HG03060 (cell line): ENCODE data around the gene ACE.

Source experiments
- ATAC-seq: cut with Tn5 transposase; IDR thresholded peaks from one replicate; pipeline ENCODE4 v1.9.1; 2021; ENCODE audit warnings: low read depth, moderate number of reproducible peaks; ENCODE audit not compliant: unreplicated experiment

The ACE gene

DNA sequence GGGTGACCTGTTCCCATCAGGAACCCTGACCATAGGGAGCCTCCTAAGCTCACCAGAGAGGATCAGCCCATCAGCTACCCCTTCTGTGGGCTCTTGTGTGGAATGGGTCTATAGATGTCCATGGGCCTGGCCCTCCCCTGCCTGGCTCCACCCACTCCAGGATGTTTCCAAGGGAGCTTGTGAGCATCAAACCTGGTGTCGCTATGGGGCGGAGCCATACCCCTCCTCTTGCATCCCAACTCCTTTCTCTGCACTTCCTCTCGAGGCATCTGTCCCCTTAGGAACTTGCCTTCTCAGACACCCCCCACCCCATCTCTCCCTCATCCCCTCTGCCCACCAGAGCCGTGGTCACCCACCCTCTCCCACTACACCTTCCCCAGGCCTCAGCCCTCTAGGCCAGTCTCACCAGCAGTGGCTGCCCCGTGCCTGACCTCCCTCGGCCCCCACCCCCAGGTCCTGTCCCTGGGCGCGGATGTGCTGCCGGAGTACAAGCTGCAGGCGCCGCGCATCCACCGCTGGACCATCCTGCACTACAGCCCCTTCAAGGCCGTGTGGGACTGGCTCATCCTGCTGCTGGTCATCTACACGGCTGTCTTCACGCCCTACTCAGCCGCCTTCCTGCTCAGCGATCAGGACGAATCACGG is 56.7 kb downstream of the ACE start:
- ATAC-seq = no peak

DNA sequence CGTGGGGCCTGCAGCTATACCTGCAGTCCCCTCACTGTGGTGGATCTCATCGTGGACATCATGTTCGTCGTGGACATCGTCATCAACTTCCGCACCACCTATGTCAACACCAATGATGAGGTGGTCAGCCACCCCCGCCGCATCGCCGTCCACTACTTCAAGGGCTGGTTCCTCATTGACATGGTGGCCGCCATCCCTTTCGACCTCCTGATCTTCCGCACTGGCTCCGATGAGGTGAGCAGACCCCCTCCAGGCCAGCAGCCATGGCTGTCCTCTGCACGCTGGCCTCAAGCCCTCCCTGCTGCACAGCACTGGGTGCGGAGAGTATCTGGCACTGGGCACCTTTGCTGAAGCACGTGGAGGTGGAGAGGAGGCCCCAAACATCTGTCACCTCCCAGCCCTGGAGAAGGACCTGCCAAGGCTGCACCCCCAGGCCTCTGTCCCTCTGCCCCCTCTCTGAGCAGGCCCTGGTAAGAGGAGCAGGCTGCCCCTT is 57.3 kb downstream of the ACE start:
- ATAC-seq = no peak

DNA sequence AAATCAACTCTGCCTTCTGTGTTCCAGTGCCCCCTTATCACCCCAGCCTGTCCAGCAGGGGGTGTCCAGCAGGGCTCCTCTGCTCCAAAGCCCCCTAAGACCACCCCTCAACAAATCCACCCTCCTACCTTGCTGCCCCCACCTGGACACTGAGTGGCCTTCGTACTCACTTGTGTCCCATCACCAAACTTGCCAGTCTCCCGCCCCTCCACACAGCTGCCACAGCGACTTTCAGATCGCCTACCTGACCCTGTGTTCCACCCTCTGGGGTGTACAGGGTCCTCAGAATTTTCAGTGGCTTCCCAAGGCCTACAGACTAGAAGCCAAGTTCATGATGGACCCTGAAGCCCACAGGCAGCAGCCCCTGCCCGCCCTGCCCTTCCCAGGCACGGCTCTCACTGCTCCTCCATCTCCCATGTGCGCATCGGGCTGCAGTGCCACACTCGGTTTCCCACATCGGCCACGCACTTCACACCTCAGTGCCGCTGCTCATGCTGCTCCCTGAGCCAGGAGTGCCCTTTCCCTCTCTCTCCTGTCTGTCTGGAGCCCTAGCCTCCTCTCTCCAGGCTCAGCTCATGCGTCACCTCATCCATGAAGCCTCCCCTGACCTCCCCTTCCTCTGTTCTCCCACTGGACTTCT is 58.1 kb downstream of the ACE start:
- ATAC-seq = no peak

DNA sequence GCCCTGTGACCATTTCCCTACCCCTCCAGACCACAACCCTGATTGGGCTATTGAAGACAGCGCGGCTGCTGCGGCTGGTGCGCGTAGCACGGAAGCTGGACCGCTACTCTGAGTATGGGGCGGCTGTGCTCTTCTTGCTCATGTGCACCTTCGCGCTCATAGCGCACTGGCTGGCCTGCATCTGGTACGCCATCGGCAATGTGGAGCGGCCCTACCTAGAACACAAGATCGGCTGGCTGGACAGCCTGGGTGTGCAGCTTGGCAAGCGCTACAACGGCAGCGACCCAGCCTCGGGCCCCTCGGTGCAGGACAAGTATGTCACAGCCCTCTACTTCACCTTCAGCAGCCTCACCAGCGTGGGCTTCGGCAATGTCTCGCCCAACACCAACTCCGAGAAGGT is 58.8 kb downstream of the ACE start:
- no peak for ATAC-seq

DNA sequence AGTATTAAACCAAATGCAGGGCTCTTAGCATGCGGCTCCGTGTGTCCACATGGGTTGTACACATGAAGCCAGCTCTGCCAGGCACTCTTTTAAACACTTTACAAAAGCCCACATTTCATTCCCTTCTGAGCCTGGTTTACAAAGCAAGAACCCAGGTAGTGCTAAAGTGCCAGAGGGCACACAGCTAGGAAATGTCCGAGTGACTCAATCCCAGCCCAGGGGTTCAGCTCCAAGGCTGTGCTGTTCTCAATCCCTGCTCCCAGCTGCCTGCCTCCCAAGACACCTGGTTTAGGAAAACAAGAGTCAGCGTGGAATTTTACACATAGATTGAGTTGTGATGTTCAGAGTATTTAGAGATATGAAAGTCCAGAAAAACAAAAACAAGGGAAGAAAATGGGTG is 60.1 kb downstream of the ACE start:
- ATAC-seq = no peak

DNA sequence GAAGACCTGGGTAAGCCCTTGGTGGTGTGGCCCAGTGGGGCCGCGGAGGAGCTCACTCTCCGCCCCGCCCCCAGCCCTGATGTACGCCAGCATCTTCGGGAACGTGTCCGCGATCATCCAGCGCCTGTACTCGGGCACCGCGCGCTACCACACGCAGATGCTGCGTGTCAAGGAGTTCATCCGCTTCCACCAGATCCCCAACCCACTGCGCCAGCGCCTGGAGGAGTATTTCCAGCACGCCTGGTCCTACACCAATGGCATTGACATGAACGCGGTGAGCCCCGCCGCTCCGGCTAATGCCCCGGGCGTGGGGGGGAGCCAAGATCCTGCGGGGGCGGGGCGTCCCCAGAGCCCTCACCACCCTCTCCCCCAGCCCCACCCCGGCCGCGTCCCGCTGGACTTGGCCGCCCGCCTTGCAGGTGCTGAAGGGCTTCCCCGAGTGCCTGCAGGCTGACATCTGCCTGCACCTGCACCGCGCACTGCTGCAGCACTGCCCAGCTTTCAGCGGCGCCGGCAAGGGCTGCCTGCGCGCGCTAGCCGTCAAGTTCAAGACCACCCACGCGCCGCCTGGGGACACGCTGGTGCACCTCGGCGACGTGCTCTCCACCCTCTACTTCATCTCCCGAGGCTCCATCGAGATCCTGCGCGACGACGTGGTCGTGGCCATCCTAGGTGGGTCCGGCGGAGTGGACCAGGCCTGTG is 61.3 kb downstream of the ACE start:
- ATAC-seq = no peak

DNA sequence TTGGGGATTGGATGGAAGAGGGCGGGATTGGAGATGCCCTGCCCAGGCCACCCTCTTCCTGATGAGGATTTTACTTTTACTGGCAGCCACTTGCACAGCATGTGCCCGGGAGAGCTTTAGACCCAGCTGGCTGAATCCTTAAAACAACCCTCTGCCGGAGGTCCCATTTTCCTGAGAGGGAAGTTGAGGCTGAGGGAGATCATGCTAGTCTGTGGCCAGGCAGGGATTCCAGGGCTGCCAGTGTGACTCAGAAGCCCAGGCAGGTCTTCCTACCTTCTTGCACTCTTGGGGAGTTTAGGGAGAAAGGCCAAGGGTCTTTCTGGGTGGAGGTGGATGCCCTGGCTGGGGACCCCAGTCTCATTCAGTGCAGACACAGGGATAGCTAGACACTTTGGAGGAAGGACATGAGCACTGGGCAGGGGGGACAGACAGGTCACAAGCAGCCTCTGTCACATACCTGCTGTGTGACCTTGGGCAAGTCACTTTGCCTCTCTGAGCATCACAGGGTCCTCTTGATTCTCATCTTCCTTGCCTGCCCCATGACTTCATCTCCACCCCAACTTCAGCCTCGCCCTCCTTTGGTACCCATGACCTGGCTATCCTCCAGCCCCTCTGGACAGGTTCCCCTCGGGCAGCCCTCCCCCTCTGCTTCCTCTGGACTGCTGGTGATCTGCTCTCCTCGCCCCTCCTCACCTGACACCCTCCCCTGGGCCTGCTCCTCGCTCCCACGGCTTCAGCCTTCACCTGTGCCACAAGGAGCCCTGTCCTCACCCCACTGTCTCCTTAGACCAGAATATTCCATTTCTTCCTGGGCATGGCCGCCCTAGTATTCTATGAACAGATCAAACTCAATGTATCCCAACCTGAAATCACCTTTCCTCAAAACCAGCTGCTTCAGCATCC is 62.1 kb downstream of the ACE start:
- no peak for ATAC-seq

DNA sequence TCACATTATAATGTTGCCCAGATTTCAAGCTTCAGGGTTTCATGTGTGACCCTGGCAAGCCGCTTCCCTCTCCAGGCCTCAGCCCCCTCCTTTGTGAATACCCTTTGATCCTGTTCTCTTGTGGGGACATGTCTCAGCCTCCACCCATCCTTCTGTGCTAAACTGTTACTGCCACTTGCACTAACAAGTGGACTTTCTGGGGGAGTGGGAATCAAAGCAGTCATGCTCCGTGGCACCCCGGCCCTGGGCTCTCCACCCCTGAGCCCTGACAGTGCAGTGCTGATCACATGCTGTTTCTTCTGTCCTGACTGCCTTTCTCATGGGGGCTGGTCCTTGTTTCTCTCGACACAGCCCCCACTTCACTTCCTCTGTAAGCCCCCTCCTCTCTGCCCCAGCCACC is 63.7 kb downstream of the ACE start:
- no peak for ATAC-seq

DNA sequence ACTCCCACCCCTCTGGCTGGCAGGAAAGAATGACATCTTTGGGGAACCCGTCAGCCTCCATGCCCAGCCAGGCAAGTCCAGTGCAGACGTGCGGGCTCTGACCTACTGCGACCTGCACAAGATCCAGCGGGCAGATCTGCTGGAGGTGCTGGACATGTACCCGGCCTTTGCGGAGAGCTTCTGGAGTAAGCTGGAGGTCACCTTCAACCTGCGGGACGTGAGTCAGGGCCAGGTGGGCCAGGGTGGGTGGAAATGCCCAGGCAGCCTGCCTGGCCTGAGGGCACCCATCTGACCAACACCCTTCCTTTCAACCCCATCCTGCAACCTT is 65.3 kb downstream of the ACE start:
- ATAC-seq = no peak

DNA sequence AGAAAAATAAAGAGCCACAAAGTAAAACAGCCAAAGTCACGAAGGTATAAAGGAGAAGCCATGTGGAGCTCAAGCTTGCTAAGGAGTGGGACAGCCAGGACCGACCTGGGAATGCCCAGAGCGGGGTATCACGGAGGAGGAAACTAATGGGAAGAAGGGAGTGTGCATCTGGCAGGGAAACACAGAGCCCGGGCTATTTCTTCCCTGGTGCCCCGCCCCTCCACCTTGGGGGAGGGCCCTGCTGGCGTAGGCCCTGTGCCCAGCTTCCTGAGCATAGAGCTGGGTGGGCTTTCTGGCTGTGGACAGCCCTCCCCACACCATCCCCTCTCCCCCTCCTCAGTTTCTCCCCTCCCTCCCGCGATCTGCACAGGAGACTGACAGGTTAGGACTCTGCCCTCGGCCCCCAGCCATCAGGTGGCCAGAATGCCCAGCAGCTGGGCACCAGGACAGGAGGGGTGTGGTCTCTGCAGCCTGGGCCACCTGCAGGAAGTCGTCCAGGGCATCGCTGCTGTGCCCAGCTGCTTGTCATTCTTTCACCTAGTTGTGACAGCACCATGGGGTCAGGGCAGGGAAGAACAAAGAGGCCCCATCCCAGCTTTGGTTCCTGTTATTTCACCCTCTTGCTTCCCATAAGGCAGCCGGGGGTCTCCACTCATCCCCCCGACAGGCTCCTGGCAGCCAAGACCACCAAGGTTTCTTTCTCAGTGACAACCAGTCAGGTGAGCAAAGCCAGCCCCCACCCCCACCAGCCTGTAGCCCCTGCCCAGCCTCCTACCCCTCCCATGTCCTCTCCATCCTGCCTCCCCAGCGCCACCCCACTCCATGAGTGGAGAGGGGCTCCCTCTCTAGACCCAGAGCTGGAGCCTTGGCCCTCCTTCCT is 66.3 kb downstream of the ACE start:
- ATAC-seq = no peak

DNA sequence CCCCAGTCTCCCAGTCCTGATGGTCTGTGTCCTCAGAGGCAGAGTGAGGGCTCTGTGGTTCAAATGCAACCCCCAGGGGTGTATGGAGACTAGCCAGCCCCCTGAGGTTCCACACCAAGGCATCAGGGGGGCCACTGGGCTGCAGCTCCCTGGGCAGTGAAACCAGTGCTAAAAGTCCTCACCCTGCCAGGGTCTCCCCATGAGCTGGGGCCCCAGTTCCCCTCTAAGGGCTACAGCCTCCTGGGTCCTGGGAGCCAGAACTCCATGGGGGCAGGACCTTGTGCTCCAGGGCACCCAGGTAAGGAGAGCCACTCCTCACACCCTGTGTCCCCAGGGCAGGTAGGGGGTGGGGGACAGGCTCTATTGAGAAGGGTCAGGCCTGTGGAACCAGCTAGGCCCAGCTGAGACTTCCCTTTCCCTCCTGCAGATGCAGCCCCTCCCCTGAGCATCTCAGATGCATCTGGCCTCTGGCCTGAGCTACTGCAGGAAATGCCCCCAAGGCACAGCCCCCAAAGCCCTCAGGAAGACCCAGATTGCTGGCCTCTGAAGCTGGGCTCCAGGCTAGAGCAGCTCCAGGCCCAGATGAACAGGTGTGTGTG is 67.1 kb downstream of the ACE start:
- no peak for ATAC-seq

DNA sequence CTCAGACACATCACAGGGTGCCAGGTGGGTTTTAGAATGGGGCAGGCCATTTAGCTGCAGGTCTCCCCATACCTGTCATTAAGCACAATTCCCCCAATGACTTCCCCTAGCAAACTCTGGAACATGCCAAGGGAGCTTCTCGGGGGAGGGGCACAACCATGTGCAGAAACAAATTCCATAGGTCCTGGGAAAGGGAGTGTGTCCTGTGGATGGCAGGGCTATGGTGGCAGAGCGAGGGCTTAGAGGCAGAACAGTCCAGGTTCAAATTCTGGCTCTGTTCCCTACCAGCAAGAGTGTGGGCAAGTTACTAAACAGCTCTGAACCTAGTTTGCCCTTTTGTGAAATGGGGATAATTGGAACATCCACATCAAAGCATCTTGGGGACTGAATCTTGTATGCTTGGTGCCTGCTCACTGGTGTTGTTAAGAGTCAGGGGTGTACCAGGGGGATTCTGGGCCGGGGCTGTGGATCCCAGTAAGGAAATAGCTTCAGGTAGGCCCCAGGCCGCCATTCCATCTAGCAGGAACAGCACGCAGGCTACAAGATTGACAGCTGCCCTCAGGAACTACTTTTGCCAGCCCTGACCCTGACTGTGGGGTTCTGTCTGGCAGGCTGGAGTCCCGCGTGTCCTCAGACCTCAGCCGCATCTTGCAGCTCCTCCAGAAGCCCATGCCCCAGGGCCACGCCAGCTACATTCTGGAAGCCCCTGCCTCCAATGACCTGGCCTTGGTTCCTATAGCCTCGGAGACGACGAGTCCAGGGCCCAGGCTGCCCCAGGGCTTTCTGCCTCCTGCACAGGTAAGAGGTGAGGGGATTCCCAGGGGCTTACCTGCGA is 67.8 kb downstream of the ACE start:
- ATAC-seq = no peak

DNA sequence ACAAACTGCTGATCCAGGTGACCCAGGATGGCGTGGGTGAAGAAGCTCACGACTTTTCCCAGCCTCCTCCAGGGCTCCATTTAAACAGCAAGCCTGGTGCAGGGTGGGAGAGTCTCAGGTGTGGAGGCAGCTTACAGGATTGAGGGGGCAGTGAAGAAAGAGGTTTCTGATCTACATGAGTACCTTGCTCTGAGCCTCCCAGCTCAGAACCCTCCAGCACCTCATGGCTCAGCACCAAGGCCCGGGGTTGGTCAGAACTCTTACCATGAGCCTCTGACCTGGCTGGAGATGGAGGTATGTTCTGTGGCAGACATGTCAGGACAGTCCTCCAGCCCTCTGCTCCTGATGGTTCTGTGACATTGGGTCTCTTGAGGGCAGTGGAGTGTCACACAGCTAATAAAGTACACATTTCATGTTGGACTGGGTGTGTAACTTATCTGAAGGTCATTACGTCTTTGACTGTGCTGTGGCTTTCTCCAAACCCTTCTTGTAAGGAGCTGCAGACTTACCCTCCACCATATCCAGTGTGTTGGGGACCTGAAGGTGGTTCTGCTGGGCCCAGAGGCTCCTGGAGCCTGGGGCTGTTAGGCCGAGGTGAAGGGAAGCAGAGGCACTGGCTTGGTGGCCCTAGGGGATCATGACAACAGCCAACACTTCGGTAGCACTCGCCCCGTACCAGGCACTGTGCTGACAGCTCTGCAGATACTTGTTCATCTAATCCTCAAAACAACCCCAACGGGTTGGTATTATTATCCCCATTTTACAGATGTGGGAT is 69.6 kb downstream of the ACE start:
- no peak for ATAC-seq

DNA sequence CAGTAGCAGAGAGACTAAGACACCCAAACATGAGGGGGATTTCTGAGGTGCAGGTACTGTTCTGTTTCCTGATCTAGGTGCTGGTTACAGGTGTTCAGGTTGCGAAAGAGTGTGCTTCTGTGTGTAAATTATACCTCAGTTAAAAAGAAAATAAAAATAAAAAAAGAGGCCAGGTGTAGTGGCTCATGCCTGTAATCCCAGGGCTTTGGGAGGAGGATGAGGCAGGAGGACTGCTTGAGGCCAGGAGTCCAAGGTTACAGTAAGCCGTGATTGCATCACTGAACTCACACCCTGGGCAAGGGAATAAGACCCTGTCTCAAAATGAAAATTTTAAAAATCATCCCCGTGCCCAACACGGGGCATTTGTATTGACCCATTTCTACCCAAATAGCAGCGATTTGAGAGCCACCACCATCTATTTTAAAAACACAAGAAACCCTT is 70.2 kb downstream of the ACE start:
- ATAC-seq = no peak
